Measurements from ENCODE around the gene HOXD13. TPM values are rescaled to one million over a fixed set of nuclear protein-coding genes. Genes with fewer than 3 reads are reported as not detected.

Gene HOXD13
- total and polyA plus RNA-seq, 2 of the 8 experiments (the other 6 are each of a cell fraction or from before 2014, with no cell fraction given), result not detected

DNA sequence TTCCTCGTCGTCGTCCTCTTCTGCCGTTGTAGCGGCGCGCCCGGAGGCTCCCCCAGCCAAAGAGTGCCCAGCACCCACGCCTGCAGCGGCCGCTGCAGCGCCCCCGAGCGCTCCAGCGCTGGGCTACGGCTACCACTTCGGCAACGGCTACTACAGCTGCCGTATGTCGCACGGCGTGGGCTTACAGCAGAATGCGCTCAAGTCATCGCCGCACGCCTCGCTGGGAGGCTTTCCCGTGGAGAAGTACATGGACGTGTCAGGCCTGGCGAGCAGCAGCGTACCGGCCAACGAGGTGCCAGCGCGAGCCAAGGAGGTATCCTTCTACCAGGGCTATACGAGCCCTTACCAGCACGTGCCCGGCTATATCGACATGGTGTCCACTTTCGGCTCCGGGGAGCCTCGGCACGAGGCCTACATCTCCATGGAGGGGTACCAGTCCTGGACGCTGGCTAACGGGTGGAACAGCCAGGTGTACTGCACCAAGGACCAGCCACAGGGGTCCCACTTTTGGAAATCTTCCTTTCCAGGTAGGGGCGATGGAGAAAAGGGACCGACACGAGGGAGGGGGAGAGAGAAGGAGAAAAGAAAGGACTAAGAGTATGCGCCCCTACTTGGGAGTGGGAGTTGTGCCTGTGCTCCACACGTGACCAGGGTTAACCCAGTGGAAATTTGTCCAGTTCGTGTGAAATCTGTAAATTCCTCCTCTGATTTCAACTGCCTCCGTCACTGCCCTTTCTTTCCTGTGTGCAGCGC is 800 bp downstream of the HOXD13 start (continued):
- TF ChIP-seq, protein P1, sequence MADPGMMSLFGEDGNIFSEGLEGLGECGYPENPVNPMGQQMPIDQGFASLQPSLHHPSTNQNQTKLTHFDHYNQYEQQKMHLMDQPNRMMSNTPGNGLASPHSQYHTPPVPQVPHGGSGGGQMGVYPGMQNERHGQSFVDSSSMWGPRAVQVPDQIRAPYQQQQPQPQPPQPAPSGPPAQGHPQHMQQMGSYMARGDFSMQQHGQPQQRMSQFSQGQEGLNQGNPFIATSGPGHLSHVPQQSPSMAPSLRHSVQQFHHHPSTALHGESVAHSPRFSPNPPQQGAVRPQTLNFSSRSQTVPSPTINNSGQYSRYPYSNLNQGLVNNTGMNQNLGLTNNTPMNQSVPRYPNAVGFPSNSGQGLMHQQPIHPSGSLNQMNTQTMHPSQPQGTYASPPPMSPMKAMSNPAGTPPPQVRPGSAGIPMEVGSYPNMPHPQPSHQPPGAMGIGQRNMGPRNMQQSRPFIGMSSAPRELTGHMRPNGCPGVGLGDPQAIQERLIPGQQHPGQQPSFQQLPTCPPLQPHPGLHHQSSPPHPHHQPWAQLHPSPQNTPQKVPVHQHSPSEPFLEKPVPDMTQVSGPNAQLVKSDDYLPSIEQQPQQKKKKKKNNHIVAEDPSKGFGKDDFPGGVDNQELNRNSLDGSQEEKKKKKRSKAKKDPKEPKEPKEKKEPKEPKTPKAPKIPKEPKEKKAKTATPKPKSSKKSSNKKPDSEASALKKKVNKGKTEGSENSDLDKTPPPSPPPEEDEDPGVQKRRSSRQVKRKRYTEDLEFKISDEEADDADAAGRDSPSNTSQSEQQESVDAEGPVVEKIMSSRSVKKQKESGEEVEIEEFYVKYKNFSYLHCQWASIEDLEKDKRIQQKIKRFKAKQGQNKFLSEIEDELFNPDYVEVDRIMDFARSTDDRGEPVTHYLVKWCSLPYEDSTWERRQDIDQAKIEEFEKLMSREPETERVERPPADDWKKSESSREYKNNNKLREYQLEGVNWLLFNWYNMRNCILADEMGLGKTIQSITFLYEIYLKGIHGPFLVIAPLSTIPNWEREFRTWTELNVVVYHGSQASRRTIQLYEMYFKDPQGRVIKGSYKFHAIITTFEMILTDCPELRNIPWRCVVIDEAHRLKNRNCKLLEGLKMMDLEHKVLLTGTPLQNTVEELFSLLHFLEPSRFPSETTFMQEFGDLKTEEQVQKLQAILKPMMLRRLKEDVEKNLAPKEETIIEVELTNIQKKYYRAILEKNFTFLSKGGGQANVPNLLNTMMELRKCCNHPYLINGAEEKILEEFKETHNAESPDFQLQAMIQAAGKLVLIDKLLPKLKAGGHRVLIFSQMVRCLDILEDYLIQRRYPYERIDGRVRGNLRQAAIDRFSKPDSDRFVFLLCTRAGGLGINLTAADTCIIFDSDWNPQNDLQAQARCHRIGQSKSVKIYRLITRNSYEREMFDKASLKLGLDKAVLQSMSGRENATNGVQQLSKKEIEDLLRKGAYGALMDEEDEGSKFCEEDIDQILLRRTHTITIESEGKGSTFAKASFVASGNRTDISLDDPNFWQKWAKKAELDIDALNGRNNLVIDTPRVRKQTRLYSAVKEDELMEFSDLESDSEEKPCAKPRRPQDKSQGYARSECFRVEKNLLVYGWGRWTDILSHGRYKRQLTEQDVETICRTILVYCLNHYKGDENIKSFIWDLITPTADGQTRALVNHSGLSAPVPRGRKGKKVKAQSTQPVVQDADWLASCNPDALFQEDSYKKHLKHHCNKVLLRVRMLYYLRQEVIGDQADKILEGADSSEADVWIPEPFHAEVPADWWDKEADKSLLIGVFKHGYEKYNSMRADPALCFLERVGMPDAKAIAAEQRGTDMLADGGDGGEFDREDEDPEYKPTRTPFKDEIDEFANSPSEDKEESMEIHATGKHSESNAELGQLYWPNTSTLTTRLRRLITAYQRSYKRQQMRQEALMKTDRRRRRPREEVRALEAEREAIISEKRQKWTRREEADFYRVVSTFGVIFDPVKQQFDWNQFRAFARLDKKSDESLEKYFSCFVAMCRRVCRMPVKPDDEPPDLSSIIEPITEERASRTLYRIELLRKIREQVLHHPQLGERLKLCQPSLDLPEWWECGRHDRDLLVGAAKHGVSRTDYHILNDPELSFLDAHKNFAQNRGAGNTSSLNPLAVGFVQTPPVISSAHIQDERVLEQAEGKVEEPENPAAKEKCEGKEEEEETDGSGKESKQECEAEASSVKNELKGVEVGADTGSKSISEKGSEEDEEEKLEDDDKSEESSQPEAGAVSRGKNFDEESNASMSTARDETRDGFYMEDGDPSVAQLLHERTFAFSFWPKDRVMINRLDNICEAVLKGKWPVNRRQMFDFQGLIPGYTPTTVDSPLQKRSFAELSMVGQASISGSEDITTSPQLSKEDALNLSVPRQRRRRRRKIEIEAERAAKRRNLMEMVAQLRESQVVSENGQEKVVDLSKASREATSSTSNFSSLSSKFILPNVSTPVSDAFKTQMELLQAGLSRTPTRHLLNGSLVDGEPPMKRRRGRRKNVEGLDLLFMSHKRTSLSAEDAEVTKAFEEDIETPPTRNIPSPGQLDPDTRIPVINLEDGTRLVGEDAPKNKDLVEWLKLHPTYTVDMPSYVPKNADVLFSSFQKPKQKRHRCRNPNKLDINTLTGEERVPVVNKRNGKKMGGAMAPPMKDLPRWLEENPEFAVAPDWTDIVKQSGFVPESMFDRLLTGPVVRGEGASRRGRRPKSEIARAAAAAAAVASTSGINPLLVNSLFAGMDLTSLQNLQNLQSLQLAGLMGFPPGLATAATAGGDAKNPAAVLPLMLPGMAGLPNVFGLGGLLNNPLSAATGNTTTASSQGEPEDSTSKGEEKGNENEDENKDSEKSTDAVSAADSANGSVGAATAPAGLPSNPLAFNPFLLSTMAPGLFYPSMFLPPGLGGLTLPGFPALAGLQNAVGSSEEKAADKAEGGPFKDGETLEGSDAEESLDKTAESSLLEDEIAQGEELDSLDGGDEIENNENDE (IDR thresholded peaks at IDR 0.05; ENCODE audit: insufficient replicate concordance, low read length), result no peak
- TF ChIP-seq HDAC6 (IDR thresholded peaks at IDR 0.05; ENCODE audit: low read depth, low read length), result no peak
- TF ChIP-seq BCL11A (IDR thresholded peaks at IDR 0.05; ENCODE audit: low read depth in 2 of 2, low read length in 2 of 2), result no peak
- no peak for TF ChIP-seq RXRA (IDR thresholded peaks at IDR 0.05; ENCODE audit: insufficient read depth, low read depth, low read length)
- TF ChIP-seq NANOG (IDR thresholded peaks at IDR 0.05; ENCODE audit: insufficient read depth, low read depth, low read length, poor library complexity, severe bottlenecking), result no peak
- TF ChIP-seq SP4 (IDR thresholded peaks at IDR 0.05; ENCODE audit: low read length), result no peak
- TF ChIP-seq BACH1 (IDR thresholded peaks at IDR 0.05; ENCODE audit: low read length), result no peak
- TF ChIP-seq, protein P2, sequence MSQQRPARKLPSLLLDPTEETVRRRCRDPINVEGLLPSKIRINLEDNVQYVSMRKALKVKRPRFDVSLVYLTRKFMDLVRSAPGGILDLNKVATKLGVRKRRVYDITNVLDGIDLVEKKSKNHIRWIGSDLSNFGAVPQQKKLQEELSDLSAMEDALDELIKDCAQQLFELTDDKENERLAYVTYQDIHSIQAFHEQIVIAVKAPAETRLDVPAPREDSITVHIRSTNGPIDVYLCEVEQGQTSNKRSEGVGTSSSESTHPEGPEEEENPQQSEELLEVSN (IDR thresholded peaks at IDR 0.05), result peak; percentile 90
- TF ChIP-seq SAP30 (IDR thresholded peaks at IDR 0.05; ENCODE audit: insufficient read depth, insufficient replicate concordance, low read length), result no peak
- TF ChIP-seq CHD1 (IDR thresholded peaks at IDR 0.05; ENCODE audit: low read depth, low read length), result no peak

All from H1 (cell line).